Heart left ventricle (tissue), 16 donors: ENCODE results near the gene NASP. TPM values are rescaled to one million over a fixed set of nuclear protein-coding genes. Genes with fewer than 3 reads are reported as not detected.
A peak's percentile ranks its signal among the peaks of the same experiment; 100 is the strongest.

Experiments used
- ATAC-seq, 4 donors: fragments of 200-7000 bp; cut with Tn5 transposase; one replicate each; pipeline ENCODE4 v1.9.1; 2020 to 2022; ENCODE audit warnings: moderate library complexity in 4 of 4, mild to moderate bottlenecking in 3 of 4, moderate number of reproducible peaks in 1 of 4
- DNase-seq, 5 donors: peaks; one replicate each; pipeline ENCODE4 v3.0.0-alpha.2; 2020
- H3K27ac ChIP-seq, 12 donors: fragments of 200-600 bp; sonication (generic) in 4 of 12; one replicate each; pipeline versions ENCODE4 v1.5.0 to v1.8.0; 2016 to 2022; ENCODE audit warnings: mild to moderate bottlenecking in 2 of 12
- H3K27me3 ChIP-seq, 9 donors: fragments of 200-600 bp; sonication (generic) in 2 of 9; one replicate each; pipeline versions ENCODE4 v1.5.1 to v1.8.0; 2016 to 2022; ENCODE audit warnings: mild to moderate bottlenecking in 3 of 9
- H3K36me3 ChIP-seq, 9 donors: fragments of 200-600 bp; sonication (generic) in 2 of 9; one replicate each; pipeline versions ENCODE4 v1.5.0 to v1.8.0; 2018 to 2022; ENCODE audit warnings: mild to moderate bottlenecking in 2 of 9
- H3K4me1 ChIP-seq, 12 donors: fragments of 200-600 bp; sonication (generic) in 4 of 12; one replicate each; pipeline versions ENCODE4 v1.5.0 to v1.8.0; 2016 to 2022; ENCODE audit warnings: mild to moderate bottlenecking in 3 of 12
- H3K4me3 ChIP-seq, 12 donors: fragments of 200-600 bp; sonication (generic) in 4 of 12; one replicate each; pipeline versions ENCODE4 v1.5.0 to v1.8.0; 2017 to 2022; ENCODE audit warnings: mild to moderate bottlenecking in 9 of 12, moderate library complexity in 4 of 12
- H3K9me3 ChIP-seq, 12 donors: fragments of 200-600 bp; sonication (generic) in 4 of 12; one replicate each; pipeline versions ENCODE4 v1.5.0 to v1.8.0; 2016 to 2022; ENCODE audit warnings: mild to moderate bottlenecking in 1 of 12
- POLR2A ChIP-seq, 2 donors: fragments of 450-650 bp; IDR thresholded peaks; one replicate each; pipeline ENCODE4 v1.6.1; 2017; ENCODE audit warnings: antibody characterized with exemption in 2 of 2, mild to moderate bottlenecking in 2 of 2, moderate library complexity in 2 of 2
- WGBS, 4 donors: extraction: QIAGEN DNeasy Blood & Tissue Kit in 2 of 4; methylation state at CpG; one replicate each; pipeline versions ENCODE4 v1.1.5 to v1.1.7; 2013 to 2018; 5-methylcytosine and 5-hydroxymethylcytosine counted together
- intact Hi-C, 10 donors: fragments of 100-400 bp; cut with DNase I; formaldehyde crosslinking; loops; one replicate each; pipeline versions ENCODE4 v1.11.1 to v1.14.2; 2022
- polyA plus RNA-seq, 2 donors: library from polyadenylated mRNA; stranded (reverse); fragments of 200-250 nt; gene quantifications; one replicate each; pipeline ENCODE4 v1.2.3, GENCODE V29; 2013
- total RNA-seq, 9 donors: library from RNA; depleted of rRNA in 2 of 9; stranded (reverse); fragments of >200 nt in 2 of 9; fragmentation: NEBNext Ultra II Directional in 3 of 9; extraction: Animal tissue kit (Norgen Biotek cat#: 25700) in 3 of 9; gene quantifications; one replicate each; pipeline versions ENCODE4 v1.1.0 to v1.2.4, GENCODE V29; 2016 to 2023
- TF ChIP-seq, protein P1 (sequence below), 12 donors: fragments of 200-600 bp; sonication (generic) in 4 of 12; IDR thresholded peaks; one replicate each; pipeline versions ENCODE4 v1.5.0 to v1.8.0; 2018 to 2022; ENCODE audit warnings: antibody characterized with exemption in 12 of 12, mild to moderate bottlenecking in 5 of 12
- donor health status: ischemic (EF 13 %, LVEDD 7.1; RV severe dilation, severe dysfunction).
- donor health status: healthy with polysubstance abuse.
- donor health status: DM: no; HTN: yes; CAD: no.
- donor health status: DM: no; HTN: no; CAD: no.
- donor health status: ischemic (EF 25% LVEDD 6.9; RV normal size, moderate dysfunction).
- donor health status: ischemic (EF 25% LVEDD 5.7; RV mildly dilated, moderate dysfunction).
- donor health status: healthy.
- donor health status: DM: yes; HTN: yes; CAD: no.
- donor health status: ischemic (EF 35%, LVEDD 5.7; RV mildly dilated, moderate dysfunction).
- donor health status: nonischemic (EF 11% LVEDD 7.7; RV severe dilation, severe dysfunction).
- donor health status: DM: yes; HTN: yes; CAD: no.
- donor health status: PGD.
- donor health status: ischemic (EF 29% LVEDD 5.4; RV normal size, mild dysfunction).
- donor health status: nonischemic (EF 23%, LVEDD 6.1; RV moderate dilation, normal function).

NASP gene
- total and polyA plus RNA-seq, 11 donors = 24.5 to 86.6 (median 33.9) TPM

GRCh38 chr1:45621895-45622523, 38.2 kb downstream of the NASP start:
- WGBS, 4 donors = 64 to 70% (median 67%) methylated on average over 18 of the region's 18 CpGs

GRCh38 chr1:45622524-45623394, 38.9 kb downstream of the NASP start:
- peak in 3 of 4 donors; percentile 11 to 37 (median 27) for ATAC-seq

More at GRCh38 chr1:45621895-45622523, 38.2 kb downstream of the NASP start:
- Histone ChIP-seq H3K27me3 (no peaks in the 10 kb centered on the region), H3K4me3 (peak overlapping the region in 9 of 12 donors; percentile 23 to 50 (median 40)), H3K27ac (peak overlapping the region; percentile 11 to 76 (median 56)), H3K4me1 (peaks cover 0 to 42% (median 16%) of the 10 kb centered on the region in 12 donors), H3K9me3 (no peaks in the 10 kb centered on the region), H3K36me3 (peaks cover 0 to 79% (median 45%) of the 10 kb centered on the region in 9 donors)
- no peak for TF ChIP-seq POLR2A (IDR thresholded peaks at IDR 0.05)
- TF ChIP-seq, protein P1, sequence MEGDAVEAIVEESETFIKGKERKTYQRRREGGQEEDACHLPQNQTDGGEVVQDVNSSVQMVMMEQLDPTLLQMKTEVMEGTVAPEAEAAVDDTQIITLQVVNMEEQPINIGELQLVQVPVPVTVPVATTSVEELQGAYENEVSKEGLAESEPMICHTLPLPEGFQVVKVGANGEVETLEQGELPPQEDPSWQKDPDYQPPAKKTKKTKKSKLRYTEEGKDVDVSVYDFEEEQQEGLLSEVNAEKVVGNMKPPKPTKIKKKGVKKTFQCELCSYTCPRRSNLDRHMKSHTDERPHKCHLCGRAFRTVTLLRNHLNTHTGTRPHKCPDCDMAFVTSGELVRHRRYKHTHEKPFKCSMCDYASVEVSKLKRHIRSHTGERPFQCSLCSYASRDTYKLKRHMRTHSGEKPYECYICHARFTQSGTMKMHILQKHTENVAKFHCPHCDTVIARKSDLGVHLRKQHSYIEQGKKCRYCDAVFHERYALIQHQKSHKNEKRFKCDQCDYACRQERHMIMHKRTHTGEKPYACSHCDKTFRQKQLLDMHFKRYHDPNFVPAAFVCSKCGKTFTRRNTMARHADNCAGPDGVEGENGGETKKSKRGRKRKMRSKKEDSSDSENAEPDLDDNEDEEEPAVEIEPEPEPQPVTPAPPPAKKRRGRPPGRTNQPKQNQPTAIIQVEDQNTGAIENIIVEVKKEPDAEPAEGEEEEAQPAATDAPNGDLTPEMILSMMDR (IDR thresholded peaks at IDR 0.05) = no peak
- intact Hi-C loops = no loop called here
- ATAC-seq (peak in 3 of 4 donors; percentile 5 to 20 (median 13)), DNase-seq (peak in 1 of 5 donors; percentile 19)

DNA sequence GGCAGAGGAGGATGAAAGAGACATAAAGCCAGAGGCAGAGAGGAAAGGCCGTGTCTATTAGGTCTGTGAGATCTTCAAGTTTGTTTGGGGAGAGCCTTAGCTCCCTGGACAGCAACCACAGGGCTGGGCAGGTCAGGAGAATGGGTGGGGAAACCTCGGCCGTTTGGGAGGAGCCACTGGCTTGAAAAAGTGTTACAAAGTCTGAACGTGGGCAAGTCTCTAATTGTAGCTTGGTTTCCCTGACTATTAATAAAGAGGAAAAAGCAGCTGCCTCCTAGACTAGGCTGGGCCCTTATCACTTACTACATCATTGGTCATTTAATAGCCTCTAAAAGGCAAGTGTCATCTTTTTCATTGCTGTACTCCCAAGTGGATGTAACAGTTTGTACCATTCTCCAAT, 40.1 kb downstream of the NASP start, which contains the start of gene CCDC17:
Gene CCDC17 (minus strand): TSS at position 83 of the 400 bp plus-strand sequence. CDS start 145 bp downstream, outside the sequence.
- H3K4me1 ChIP-seq = peaks cover 0 to 39% (median 16%) of the 10 kb centered on the region in 12 donors
- no peaks in the 10 kb centered on the region for H3K27me3 ChIP-seq
- 29 to 49% (median 34%) methylated on average over 4 of the region's 4 CpGs for WGBS, 4 donors
- DNase-seq = no peak
- H3K27ac ChIP-seq = peak within 1 kb of the TSS in 2 of 12 donors; percentile 11 to 66
- peaks cover 0 to 79% (median 48%) of the 10 kb centered on the region in 9 donors for H3K36me3 ChIP-seq
- peak in 1 of 4 donors; percentile 3 for ATAC-seq
- no peak for TF ChIP-seq POLR2A (IDR thresholded peaks at IDR 0.05)
- intact Hi-C loops = no loop called here
- peak within 1 kb of the TSS in 10 of 12 donors; percentile 11 to 50 (median 38) for H3K4me3 ChIP-seq
- no peaks in the 10 kb centered on the region for H3K9me3 ChIP-seq

More at GRCh38 chr1:45622524-45623394, 38.9 kb downstream of the NASP start:
- H3K9me3 ChIP-seq = no peaks in the 10 kb centered on the region
- no peaks in the 10 kb centered on the region for H3K27me3 ChIP-seq
- TF ChIP-seq, protein P1 (IDR thresholded peaks at IDR 0.05) = no peak
- TF ChIP-seq POLR2A (IDR thresholded peaks at IDR 0.05) = no peak
- peak overlapping the region in 10 of 12 donors; percentile 11 to 50 (median 38) for H3K4me3 ChIP-seq
- intact Hi-C loops = no loop called here
- H3K27ac ChIP-seq = peak overlapping the region in 6 of 12 donors; percentile 9 to 66 (median 50)
- peaks cover 0 to 42% (median 16%) of the 10 kb centered on the region in 12 donors for H3K4me1 ChIP-seq
- WGBS, 4 donors = 54 to 79% (median 60%) methylated on average over 36 to 78 of the region's 78 CpGs
- H3K36me3 ChIP-seq = peaks cover 0 to 79% (median 45%) of the 10 kb centered on the region in 9 donors
- peak; percentile 20 to 66 (median 34) for DNase-seq

- no peaks in the 10 kb centered on the region for H3K27me3 ChIP-seq
- no peaks in the 10 kb centered on the region for H3K9me3 ChIP-seq
- peaks cover 0 to 94% (median 83%) of the 10 kb centered on the region in 9 donors for H3K36me3 ChIP-seq
- no peak for TF ChIP-seq POLR2A (IDR thresholded peaks at IDR 0.05)
- TF ChIP-seq, protein P1 (IDR thresholded peaks at IDR 0.05) = no peak
- ATAC-seq = peak in 2 of 4 donors; percentile 50 to 56
- no peak for DNase-seq
- no peak overlapping the region for H3K27ac ChIP-seq
- intact Hi-C loops = no loop called here
- H3K4me3 ChIP-seq = no peak overlapping the region
- peaks cover 0 to 7% (median 0%) of the 10 kb centered on the region in 12 donors for H3K4me1 ChIP-seq
These were observed 45.2 kb downstream of the NASP start for GRCh38 chr1:45629035-45629434.
